SK-N-SH treated with all-trans-retinoic acid at 6 μM for 48 hours (cell line): Measurements from ENCODE around the gene DNAH9.

Source experiments
- RARB ChIP-seq: fragments of 250-450 bp; sonication (Bioruptor Pico); IDR thresholded peaks from 2 replicates; pipeline ENCODE4 v1.8.0; 2021; ENCODE audit warnings: mild to moderate bottlenecking, moderate library complexity
- ZNF8 ChIP-seq: fragments of 450-650 bp; formaldehyde crosslinking; IDR thresholded peaks from 2 replicates; pipeline ENCODE4 v1.5.0; 2020; ENCODE audit warnings: mild to moderate bottlenecking, moderate library complexity

DNA sequence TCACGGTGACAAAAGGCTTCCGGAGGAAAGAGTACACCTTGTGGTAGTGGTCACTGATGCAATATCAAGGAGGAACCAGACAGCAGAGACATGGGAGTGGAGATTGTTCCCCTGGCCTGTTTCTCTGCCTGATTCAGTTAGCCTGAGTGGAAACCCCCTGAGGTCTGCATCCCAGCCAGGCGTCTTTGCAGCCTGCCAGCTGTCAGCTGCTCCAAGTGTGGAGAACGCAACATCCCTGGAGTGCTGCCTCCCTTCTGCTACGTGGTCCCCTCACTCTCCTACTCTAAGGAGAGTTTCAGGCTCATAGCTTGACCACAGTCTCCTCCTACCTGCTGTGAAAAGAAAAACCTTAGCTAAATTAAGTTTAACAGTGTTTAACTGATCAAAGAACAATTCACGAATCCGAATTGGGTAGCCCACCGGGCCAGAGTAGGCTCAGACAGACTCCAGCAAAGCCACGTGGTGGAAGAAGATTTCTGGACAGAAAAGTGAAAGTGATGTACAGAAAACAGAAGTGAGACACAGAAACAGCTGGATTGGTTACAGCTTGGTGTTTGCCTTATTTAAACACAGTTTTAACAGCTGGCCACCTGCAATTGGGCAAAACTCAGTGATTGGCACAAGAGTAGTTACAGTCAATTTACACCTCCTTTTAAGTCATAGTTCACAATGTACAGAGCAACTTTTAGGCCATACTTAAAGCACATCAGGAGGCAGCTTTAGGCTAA, 188.6 kb downstream of the DNAH9 start:
- TF ChIP-seq RARB = no peak
- no peak for TF ChIP-seq ZNF8
